GM12878 (cell line): ENCODE measurements around the gene MICAL3. TPM values are rescaled to one million over a fixed set of nuclear protein-coding genes. Genes with fewer than 3 reads are reported as not detected.

Experiments
- BRCA1 ChIP-seq: IDR thresholded peaks from 2 replicates; pipeline ENCODE4 v1.6.1; 2011; ENCODE audit warnings: low read depth, low read length, improper control_type of control experiment
- CBX3 ChIP-seq: fragments of 200-600 bp; sonication (generic); IDR thresholded peaks from 2 replicates; pipeline ENCODE4 v1.6.1; 2016; ENCODE audit warnings: low read depth, borderline replicate concordance
- EP300 ChIP-seq, 2 experiments: fragments of 150-350 bp in 1 of 2; IDR thresholded peaks; 2 replicates each; pipeline ENCODE4 v1.6.1; 2011 to 2012; ENCODE audit warnings: low read depth in 2 of 2, low read length in 2 of 2, borderline replicate concordance in 1 of 2, improper control_type of control experiment in 1 of 2, inconsistent platforms in 1 of 2; ENCODE audit not compliant: control insufficient read depth in 1 of 2
- FOS ChIP-seq: IDR thresholded peaks from 3 replicates; pipeline ENCODE4 v1.6.1; 2011; ENCODE audit warnings: borderline replicate concordance; ENCODE audit not compliant: insufficient read length; ENCODE audit errors: extremely low read depth
- HDAC2 ChIP-seq: fragments of 200-600 bp; sonication (generic); IDR thresholded peaks from 2 replicates; pipeline ENCODE4 v1.6.1; 2017
- HDGF ChIP-seq: fragments of 450-650 bp; IDR thresholded peaks from 2 replicates; pipeline ENCODE4 v1.6.1; 2016; ENCODE audit warnings: antibody characterized with exemption
- IKZF1 ChIP-seq: fragments of 450-650 bp; conservative IDR thresholded peaks from 2 replicates; pipeline ENCODE4 v1.6.1; 2017; ENCODE audit warnings: antibody characterized with exemption, mild to moderate bottlenecking
- MTA2 ChIP-seq: fragments of 450-650 bp; IDR thresholded peaks from 2 replicates; pipeline ENCODE4 v1.6.1; 2016; ENCODE audit warnings: low read depth, mild to moderate bottlenecking, moderate library complexity
- POLR2AphosphoS5 ChIP-seq: IDR thresholded peaks from 2 replicates; pipeline ENCODE4 v1.6.1; 2011; ENCODE audit warnings: mild to moderate bottlenecking, low read length, inconsistent platforms
- RAD51 ChIP-seq: fragments of 450-650 bp; IDR thresholded peaks from 2 replicates; pipeline ENCODE4 v1.6.1; 2016; ENCODE audit warnings: moderate library complexity, mild to moderate bottlenecking, inconsistent platforms
- SIX5 ChIP-seq: IDR thresholded peaks from 2 replicates; pipeline ENCODE4 v1.6.1; 2011; ENCODE audit warnings: mild to moderate bottlenecking, low read depth, low read length, moderate library complexity; ENCODE audit not compliant: severe bottlenecking
- SRF ChIP-seq, 2 experiments: IDR thresholded peaks; 2 replicates each; pipeline ENCODE4 v1.6.1; 2011; ENCODE audit warnings: low read depth in 2 of 2, low read length in 2 of 2, mild to moderate bottlenecking in 1 of 2, moderate library complexity in 1 of 2
- SUZ12 ChIP-seq: fragments of 200-600 bp; sonication (generic); IDR thresholded peaks from one replicate; pipeline ENCODE4 v1.6.1; 2018; ENCODE audit warnings: antibody characterized with exemption, mild to moderate bottlenecking; ENCODE audit not compliant: unreplicated experiment
- TBL1XR1 ChIP-seq: IDR thresholded peaks from 2 replicates; pipeline ENCODE4 v1.6.1; 2012; ENCODE audit warnings: low read depth, low read length, improper control_type of control experiment
- USF1 ChIP-seq: IDR thresholded peaks from 2 replicates; pipeline ENCODE4 v1.6.1; 2011; ENCODE audit warnings: borderline replicate concordance, low read depth, mild to moderate bottlenecking, moderate library complexity, mixed read lengths, low read length; ENCODE audit not compliant: insufficient read depth; ENCODE audit errors: extremely low read length
- ZNF622 ChIP-seq: fragments of 450-650 bp; IDR thresholded peaks from 2 replicates; pipeline ENCODE4 v1.6.1; 2017; ENCODE audit warnings: mild to moderate bottlenecking, inconsistent platforms
- polyA plus RNA-seq, 11 experiments: library from polyadenylated mRNA; depleted of rRNA in 4 of 11; unstranded in 6 of 11; stranded (reverse) in 5 of 11; fragments of >200 nt; fragmentation: Nextera tagmentation in 4 of 11; fragmentation: Illumina TruSeq in 1 of 11; extraction: Ambion mirVana in 4 of 11; extraction: Trizol in 1 of 11; gene quantifications; 1 replicate in 1 of 11; 2 replicates in 10 of 11; pipeline versions ENCODE4 v1.2.1 to v1.2.3, GENCODE V29; 2011 to 2016; ENCODE audit warnings: inconsistent platforms in 2 of 11, missing spikeins in 2 of 11, low read depth in 1 of 11
- total RNA-seq, 4 experiments: library from RNA; depleted of rRNA in 3 of 4; stranded (reverse); fragments of >200 nt in 3 of 4; fragmentation: Illumina TruSeq in 1 of 4; extraction: Trizol in 1 of 4; gene quantifications; 2 replicates each; pipeline versions ENCODE4 v1.2.1 to v1.2.3, GENCODE V29; 2013 to 2021
- TF ChIP-seq, protein P1 (sequence below): IDR thresholded peaks from 2 replicates; pipeline ENCODE4 v1.6.1; 2012; ENCODE audit warnings: improper control_type of control experiment, low read depth, low read length; ENCODE audit not compliant: insufficient replicate concordance
- TF ChIP-seq, protein P2 (sequence below): fragments of 450-650 bp; IDR thresholded peaks from 2 replicates; pipeline ENCODE4 v1.6.1; 2017; ENCODE audit warnings: mild to moderate bottlenecking

The MICAL3 gene
- total and polyA plus RNA-seq, 10 of the 15 experiments (the other 5 are each of a cell fraction or from before 2014, with no cell fraction given), result 2.6 to 92.2 (median 24.0) TPM

GRCh38 chr22:17795661-17796548 lies 228.5 kb downstream of the MICAL3 start (continued):
- TF ChIP-seq, protein P1, sequence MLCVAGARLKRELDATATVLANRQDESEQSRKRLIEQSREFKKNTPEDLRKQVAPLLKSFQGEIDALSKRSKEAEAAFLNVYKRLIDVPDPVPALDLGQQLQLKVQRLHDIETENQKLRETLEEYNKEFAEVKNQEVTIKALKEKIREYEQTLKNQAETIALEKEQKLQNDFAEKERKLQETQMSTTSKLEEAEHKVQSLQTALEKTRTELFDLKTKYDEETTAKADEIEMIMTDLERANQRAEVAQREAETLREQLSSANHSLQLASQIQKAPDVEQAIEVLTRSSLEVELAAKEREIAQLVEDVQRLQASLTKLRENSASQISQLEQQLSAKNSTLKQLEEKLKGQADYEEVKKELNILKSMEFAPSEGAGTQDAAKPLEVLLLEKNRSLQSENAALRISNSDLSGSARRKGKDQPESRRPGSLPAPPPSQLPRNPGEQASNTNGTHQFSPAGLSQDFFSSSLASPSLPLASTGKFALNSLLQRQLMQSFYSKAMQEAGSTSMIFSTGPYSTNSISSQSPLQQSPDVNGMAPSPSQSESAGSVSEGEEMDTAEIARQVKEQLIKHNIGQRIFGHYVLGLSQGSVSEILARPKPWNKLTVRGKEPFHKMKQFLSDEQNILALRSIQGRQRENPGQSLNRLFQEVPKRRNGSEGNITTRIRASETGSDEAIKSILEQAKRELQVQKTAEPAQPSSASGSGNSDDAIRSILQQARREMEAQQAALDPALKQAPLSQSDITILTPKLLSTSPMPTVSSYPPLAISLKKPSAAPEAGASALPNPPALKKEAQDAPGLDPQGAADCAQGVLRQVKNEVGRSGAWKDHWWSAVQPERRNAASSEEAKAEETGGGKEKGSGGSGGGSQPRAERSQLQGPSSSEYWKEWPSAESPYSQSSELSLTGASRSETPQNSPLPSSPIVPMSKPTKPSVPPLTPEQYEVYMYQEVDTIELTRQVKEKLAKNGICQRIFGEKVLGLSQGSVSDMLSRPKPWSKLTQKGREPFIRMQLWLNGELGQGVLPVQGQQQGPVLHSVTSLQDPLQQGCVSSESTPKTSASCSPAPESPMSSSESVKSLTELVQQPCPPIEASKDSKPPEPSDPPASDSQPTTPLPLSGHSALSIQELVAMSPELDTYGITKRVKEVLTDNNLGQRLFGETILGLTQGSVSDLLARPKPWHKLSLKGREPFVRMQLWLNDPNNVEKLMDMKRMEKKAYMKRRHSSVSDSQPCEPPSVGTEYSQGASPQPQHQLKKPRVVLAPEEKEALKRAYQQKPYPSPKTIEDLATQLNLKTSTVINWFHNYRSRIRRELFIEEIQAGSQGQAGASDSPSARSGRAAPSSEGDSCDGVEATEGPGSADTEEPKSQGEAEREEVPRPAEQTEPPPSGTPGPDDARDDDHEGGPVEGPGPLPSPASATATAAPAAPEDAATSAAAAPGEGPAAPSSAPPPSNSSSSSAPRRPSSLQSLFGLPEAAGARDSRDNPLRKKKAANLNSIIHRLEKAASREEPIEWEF, result peak; percentile 93
- TF ChIP-seq SUZ12 (no peak), POLR2AphosphoS5 (peak; percentile 73), SRF (IDR thresholded peaks at IDR 0.05; ENCODE audit: low read depth in 2 of 2, low read length in 2 of 2) (peak; percentile 6 to 98; a peak in 3 of 4 replicates), SIX5 (no peak), IKZF1 (peak; percentile 69), USF1 (peak; percentile 67), MTA2 (peak; percentile 58; the same call in 1 of the 2 replicates), HDAC2 (no peak), CBX3 (no peak), RAD51 (peak; percentile 58; the same call in 1 of the 2 replicates), HDGF (peak; percentile 55; the same call in 1 of the 2 replicates), ZNF622 (no peak), BRCA1 (no peak), TBL1XR1 (no peak), EP300 (IDR thresholded peaks at IDR 0.05; ENCODE audit: borderline replicate concordance in 1 of 2, control insufficient read depth in 1 of 2, low read depth in 2 of 2, low read length in 2 of 2) (peak; percentile 10 to 91; a peak in 2 of 4 replicates), FOS (no peak)
- TF ChIP-seq, protein P2, sequence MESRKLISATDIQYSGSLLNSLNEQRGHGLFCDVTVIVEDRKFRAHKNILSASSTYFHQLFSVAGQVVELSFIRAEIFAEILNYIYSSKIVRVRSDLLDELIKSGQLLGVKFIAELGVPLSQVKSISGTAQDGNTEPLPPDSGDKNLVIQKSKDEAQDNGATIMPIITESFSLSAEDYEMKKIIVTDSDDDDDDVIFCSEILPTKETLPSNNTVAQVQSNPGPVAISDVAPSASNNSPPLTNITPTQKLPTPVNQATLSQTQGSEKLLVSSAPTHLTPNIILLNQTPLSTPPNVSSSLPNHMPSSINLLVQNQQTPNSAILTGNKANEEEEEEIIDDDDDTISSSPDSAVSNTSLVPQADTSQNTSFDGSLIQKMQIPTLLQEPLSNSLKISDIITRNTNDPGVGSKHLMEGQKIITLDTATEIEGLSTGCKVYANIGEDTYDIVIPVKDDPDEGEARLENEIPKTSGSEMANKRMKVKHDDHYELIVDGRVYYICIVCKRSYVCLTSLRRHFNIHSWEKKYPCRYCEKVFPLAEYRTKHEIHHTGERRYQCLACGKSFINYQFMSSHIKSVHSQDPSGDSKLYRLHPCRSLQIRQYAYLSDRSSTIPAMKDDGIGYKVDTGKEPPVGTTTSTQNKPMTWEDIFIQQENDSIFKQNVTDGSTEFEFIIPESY, result 0 out of 2 replicates have a peak, but pooled peaks have one; percentile 5
